HG02642 (cell line): Measurements from ENCODE around the gene CSH1.
"Not testable (repeated sequence)": the region's sequence is repeated elsewhere in the genome, so short reads cannot be mapped to it uniquely, and the experiment has no call there.

Source experiments
- ATAC-seq: cut with Tn5 transposase; IDR thresholded peaks from one replicate; pipeline ENCODE4 v1.9.1; 2021; ENCODE audit warnings: mild to moderate bottlenecking; ENCODE audit not compliant: unreplicated experiment, poor library complexity

Gene CSH1

DNA sequence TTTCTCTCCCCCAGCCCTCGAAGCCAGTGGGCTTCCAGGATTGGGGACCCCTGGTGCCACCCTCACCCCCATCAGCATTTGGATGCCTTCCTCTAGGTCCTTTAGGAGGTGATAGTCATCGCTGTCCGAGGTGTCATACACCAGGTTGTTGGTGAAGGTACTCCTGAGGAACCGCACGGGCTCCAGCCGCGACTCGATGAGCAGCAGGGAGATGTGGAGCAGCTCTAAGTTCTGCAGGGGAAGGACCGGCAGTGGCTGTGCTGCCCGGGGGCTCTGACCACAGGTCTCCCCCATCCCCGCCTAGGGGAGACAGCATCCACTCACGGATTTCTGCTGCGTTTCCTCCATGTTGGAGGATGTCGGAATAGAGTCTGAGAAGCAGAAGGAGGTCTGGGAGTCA is 13.7 kb upstream of the CSH1 start:
- no peak for ATAC-seq

DNA sequence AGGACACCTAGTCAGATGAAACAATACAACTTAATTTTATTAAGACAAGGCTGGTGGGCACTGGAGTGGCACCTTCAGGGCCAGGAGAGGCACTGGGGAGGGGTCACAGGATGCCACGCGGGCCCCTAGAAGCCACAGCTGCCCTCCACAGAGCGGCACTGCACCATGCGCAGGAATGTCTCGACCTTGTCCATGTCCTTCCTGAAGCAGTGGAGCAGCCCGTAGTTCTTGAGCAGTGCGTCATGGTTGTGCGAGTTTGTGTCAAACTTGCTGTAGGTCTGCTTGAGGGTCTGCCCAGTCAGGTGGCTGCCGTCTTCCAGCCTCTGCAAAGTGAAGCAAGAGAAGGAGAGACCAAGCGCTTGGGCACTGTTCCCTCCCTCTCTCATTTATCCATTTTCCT is 13.2 kb upstream of the CSH1 start:
- not testable (repeated sequence) for ATAC-seq

- ATAC-seq, result not testable (repeated sequence)
These were observed 10.9 kb upstream of the CSH1 start for GRCh38 chr17:63907161-63907778.

DNA sequence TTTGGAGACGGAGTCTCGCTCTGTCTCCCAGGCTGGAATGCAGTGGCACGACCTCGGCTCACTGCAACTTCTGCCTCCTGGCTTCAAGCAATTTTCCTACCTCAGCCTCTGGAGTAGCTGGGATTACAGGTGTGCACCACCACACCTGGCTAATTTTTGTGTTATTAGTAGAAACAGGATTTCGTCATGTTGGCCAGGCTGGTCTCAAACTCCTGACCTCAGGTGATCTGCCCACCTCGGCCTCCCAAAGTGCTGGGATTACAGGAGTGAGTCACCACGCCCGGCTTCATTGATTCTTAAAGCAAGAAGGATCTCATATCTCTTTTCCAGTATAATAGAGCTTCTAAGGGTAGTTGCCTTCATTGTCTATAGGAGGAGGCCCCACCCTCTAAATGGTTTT is 8.4 kb upstream of the CSH1 start:
- not testable (repeated sequence) for ATAC-seq

DNA sequence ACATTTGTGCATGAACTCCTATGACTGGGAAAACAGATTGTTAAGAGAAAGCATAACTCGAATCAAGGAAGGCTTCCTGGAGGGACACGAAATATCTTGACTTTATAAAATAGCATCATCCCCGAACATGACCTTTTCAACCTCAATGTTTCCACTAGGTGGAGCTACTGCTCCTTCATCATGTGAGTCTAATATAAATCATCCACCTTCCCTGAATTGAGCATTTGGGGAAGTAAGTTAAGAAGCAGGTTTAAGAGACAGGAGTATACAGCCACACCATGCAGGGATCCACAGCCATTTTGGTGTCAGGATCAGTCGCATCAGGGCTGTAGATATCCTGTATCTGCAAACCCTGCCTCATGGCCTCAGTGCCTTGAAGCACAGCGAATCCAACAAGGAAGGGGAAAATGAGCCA is 7.4 kb upstream of the CSH1 start:
- not testable (repeated sequence) for ATAC-seq

GRCh38 chr17:63901971-63902370 is 5.6 kb upstream of the CSH1 start:
- ATAC-seq, result not testable (repeated sequence)

GRCh38 chr17:63898899-63899798 is 2.8 kb upstream of the CSH1 start:
- not testable (repeated sequence) for ATAC-seq

GRCh38 chr17:63894821-63895220 is 1.6 kb downstream of the CSH1 start:
- not testable (repeated sequence) for ATAC-seq

- ATAC-seq, result not testable (repeated sequence)
These were observed 2.4 kb downstream of the CSH1 start for GRCh38 chr17:63894021-63894420.

DNA sequence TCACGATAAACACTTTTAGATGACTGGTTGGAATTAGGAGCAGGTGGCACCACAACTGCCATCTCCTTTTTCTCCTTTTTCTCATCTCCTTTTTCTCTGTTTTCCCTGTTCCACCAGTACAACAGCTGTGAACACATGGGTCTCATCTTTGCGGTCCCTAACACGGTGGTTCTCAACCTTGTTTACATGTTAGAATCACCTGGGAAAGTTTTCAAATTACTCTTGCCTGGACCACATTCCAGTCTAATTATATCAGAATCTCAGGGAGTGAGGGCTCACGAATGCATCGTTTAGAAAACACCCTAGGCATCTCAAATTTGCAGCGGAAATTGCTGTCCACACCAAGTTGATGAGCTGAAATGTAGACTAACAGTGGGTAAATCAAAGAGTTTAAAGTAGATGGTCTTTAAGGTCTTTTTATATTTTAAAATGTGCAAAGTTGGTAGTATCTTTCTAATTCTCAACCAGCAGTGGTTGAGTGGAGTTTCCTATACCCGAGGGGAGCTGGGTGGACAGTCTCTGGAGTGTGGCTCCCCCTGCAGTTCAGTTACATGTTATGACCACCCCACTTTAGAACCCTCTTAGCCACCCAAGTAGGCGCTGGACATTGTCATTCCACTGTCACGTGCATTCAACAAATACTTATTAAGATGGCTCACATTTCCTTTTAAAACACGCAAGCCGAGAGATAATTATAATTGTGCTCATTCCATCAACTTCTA is 3.9 kb downstream of the CSH1 start:
- not testable (repeated sequence) for ATAC-seq

DNA sequence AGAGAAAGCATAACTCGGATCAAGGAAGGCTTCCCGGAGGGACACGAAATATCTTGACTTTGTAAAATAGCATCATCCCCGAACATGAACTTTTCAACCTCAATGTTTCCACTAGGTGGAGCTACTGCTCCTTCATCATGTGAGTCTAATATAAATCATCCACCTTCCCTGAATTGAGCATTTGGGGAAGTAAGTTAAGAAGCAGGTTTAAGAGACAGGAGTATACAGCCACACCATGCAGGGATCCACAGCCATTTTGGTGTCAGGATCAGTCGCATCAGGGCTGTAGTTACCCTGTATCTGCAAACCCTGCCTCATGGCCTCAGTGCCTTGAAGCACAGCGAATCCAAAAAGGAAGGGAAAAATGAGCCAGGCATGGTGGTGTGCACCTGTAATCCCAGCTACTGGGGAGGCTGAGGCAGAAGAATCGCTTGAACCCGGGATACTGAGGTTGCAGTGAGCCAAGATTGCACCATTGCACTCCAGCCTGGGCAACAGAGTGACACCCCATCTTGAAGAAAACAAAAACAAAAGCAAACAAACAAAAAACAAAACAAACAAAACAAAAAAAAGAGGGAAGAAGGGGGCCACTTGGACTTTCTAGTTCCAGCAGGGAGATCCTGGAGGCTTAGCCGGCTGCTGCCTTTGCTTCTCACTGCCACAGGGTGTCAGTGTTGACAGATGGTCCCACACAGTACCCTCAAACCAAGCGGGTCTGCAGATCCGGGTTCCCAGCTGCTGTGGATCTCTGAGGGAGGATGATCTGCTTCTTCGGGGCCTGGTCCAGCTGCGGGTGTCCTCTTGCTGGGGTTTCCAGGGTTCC is 7.1 kb downstream of the CSH1 start:
- not testable (repeated sequence) for ATAC-seq

GRCh38 chr17:63885119-63885518 is 11.3 kb downstream of the CSH1 start:
- not testable (repeated sequence) for ATAC-seq

DNA sequence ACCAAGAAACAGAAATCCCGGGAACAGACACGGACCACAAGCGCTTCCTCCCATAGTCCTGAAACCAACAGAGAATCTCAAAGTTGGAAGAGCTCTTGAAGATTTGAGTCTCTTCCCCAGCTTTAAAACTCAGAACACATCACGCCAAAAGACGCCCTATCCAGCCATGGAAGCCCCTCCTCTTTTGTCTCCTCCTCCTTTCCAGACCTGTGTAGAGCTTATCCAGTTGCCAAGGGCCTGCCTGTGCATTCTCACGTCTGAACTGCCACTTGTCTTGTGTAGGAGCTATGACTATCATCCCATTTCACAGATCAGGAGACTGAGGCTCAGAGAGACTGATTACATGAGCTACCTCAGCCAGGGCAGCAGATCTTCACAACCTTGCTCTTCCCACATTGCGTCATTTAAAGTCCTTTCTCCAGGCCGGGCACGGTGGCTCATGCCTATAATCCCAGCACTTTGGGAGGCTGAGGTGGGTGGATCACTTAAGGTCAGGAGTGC is 13.7 kb downstream of the CSH1 start:
- ATAC-seq, result not testable (repeated sequence)

DNA sequence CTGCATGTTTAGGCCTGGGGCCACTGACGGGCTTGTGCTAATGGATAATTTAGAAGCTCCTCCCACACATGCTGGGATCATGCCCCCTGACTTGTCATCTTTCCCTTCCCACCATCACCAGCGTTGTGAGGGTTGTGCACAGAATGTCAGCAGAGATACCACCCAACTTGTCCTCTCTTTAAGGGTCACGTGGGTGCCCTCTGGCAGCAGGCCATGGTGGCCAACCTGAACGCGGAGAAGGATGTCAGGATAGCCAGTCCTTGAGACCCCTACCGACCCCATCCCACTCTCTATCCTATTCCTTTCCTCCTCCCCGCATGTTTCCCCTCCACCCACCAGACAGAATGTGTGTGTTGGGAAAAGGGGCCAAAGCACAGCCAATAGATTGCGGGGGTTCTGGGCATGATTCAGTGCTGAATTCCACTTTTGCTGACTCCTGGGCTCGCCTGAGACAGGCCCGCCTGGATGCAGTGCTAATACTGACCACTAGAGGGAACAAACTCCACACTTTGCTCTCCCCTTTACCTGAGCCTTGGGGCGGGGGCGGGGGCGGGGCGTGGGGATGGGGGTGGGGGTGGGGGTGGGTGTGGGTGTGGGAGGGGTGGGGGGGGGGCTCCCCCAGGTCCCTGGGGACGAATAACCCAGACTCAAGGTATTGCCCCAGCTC is 14.3 kb downstream of the CSH1 start, which contains the start of gene GH2:
GH2 (minus strand) TSS at position 10 of the 667 bp plus-strand sequence. CDS start 143 bp downstream, outside the sequence.
- ATAC-seq, result no peak

DNA sequence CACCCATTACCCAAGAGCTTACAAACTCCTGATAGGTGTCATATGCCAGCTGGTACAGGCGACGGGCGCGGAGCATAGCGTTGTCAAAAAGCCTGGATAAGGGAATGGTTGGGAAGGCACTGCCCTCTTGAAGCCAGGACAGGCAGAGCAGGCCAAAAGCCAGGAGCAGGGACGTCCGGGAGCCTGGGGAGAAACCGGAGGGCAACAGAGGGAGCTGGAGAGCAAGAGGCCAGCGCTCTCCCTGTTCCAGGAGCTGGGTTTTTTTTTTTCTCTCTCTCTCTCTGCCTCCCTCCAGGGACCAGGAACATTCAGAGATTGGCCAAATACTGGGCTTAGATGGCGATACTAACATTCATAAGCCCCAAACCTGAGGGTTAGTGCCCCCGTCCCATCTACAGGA is 15.0 kb downstream of the CSH1 start:
- not testable (repeated sequence) for ATAC-seq

- ATAC-seq, result no peak
These were observed 15.7 kb downstream of the CSH1 start for GRCh38 chr17:63880706-63881105.

DNA sequence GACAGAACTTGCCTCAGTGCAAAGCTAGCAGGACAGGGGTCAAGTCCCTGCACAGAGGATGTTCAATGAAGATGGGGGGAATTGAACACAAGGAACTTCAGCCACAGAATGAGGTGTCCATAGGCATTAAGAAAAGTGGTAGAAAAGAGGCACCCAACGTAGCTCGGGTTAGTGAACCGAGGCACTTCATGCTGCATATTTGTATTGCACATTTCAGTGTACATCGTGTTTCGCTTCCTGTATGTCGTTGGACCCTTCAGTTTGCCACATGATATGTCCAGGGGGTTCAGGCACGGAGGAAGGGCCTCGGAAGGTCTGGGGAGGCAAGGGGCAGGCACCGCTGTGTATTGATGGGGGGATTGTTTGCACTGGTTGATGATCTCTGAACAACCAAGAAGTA is 18.0 kb downstream of the CSH1 start:
- ATAC-seq, result not testable (repeated sequence)

DNA sequence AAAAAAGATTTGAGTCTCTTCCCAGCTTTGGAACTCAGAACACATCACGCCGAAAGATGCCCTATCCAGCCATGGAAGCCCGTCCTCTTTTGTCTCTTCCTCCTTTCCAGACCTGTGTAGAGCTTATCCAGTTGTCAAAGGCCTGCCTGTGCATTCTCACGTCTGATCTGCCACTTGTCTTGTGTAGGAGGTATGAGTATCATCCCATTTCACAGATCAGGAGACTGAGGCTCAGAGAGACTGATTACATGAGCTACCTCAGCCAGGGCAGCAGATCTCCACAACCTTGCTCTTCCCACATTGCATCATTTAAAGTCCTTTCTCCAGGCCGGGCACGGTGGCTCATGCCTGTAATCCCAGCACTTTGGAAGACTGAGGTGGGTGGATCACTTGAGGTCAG is 21.7 kb downstream of the CSH1 start:
- ATAC-seq, result not testable (repeated sequence)

DNA sequence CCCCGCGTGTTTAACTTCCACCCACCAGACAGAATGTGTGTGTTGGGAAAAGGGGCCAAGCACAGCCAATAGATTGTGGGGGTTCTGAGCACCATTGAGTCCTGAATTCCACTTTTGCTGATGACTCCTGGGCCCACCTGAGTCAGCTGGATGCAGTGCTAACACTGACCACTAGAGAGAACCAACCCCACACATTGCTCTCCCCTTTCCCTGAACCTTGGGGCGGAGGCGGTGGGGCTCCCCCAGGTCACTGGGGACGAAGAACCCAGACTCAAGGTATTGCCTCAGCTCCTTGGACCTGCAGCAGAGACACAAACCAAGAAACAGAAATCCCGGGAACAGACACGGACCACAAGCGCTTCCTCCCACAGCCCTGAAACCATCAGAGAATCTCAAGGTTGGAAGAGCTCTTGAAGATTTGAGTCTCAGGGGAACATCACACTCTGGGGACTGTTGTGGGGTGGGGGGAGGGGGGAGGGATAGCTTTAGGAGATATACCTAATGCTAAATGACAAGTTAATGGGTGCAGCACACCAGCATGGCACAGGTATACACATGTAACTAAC is 22.2 kb downstream of the CSH1 start:
- not testable (repeated sequence) for ATAC-seq
